Coronary artery (tissue), 2 donors: ENCODE measurements around the gene PGLYRP1.

ENCODE experiments used
- DNase-seq: peaks from one replicate; pipeline ENCODE4 v3.0.0-alpha.2; 2017; ENCODE audit warnings: low spot score
- H3K27ac ChIP-seq, 2 donors: fragments of 200-600 bp; sonication (generic); one replicate each; pipeline ENCODE4 v1.5.1; 2016 to 2019
- H3K4me3 ChIP-seq: fragments of 200-600 bp; sonication (generic); 2 replicates; pipeline ENCODE4 v1.5.1; 2016; ENCODE audit warnings: mild to moderate bottlenecking, moderate library complexity
- TF ChIP-seq, protein P1 (sequence below): fragments of 200-600 bp; sonication (generic); IDR thresholded peaks from one replicate; pipeline ENCODE4 v1.5.1; 2019; ENCODE audit warnings: antibody characterized with exemption

The PGLYRP1 gene

DNA sequence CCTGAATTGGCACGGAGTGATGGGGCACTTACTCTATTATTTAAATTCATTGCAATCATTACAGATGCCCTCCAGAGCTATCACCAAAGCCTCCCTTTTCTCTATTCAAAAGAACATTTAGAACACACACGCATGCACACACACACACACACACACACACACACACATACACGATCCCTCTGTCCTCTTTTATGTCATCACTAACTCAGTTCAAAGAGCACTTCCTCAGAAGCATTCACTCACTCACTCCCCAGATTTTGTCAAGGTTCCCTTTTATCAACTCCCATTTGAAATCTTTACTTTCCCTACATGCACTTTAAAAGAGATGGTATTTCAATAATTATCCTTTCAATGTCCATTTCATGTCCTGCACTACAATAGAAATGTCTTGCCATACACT is 40.3 kb upstream of the PGLYRP1 start:
- DNase-seq, result no peak
- Histone ChIP-seq H3K27ac (no peak overlapping the region), H3K4me3 (no peak overlapping the region)
- TF ChIP-seq, protein P1, sequence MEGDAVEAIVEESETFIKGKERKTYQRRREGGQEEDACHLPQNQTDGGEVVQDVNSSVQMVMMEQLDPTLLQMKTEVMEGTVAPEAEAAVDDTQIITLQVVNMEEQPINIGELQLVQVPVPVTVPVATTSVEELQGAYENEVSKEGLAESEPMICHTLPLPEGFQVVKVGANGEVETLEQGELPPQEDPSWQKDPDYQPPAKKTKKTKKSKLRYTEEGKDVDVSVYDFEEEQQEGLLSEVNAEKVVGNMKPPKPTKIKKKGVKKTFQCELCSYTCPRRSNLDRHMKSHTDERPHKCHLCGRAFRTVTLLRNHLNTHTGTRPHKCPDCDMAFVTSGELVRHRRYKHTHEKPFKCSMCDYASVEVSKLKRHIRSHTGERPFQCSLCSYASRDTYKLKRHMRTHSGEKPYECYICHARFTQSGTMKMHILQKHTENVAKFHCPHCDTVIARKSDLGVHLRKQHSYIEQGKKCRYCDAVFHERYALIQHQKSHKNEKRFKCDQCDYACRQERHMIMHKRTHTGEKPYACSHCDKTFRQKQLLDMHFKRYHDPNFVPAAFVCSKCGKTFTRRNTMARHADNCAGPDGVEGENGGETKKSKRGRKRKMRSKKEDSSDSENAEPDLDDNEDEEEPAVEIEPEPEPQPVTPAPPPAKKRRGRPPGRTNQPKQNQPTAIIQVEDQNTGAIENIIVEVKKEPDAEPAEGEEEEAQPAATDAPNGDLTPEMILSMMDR, result no peak

DNA sequence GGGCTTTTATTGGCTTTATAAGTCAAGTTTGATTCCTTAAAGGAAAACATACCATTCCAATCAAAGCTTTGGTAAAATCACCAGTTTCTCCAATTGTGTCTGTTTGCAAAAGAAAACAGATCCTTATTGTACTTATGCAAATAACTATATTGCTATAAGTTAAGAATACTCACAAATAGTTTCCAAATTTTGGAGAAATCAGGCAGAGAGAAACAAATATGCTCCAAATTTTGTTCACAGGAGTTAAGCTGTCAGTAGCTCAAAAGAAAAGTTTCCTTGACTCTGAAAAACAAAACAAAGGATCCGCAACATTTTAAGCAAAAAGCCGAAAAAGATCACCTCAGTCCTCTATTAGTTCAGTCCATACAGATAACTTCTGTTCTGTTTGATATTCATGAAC is 37.2 kb upstream of the PGLYRP1 start:
- no peak for DNase-seq
- H3K4me3 ChIP-seq, result no peak overlapping the region
- H3K27ac ChIP-seq, result no peak overlapping the region
- TF ChIP-seq, protein P1, result no peak

DNA sequence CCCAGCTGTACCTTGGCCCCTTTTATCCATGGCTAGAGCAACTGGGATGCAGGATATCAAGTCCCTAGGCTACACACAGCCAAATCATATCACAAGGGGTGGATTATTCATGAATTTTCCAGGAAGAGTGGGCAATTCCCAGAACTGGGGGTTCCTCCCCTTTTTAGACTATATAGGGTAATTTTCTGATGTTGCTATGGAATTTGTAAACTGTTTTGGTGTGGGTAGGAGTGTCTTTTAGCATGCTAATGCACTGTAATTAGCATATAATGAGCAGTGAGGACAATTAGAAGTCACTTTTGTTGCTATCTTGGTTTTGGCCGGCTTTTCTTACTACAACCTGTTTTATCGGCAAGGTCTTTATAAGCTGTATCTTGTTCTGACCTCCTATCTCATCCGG is 35.9 kb upstream of the PGLYRP1 start:
- DNase-seq, result no peak
- TF ChIP-seq, protein P1, result no peak
- H3K4me3 ChIP-seq, result no peak overlapping the region
- no peak overlapping the region for H3K27ac ChIP-seq

DNA sequence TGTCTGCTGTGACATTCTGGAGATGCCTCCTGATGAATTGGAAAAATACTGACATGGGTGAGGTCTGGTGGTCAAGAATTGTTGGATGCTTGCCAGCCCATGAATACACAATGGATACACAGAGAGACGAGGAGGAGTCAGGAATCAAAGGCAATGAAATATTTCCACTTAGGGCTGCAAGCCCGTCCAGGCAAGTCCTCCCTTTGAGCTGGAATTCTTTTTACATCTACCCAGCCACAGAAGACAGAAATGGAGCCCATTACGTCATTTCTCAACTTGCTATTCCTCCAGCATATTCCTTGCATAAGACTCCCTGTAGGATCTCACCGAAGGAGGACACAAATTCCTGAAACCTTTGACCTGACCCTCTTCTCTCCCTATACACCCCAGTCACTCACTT is 33.7 kb upstream of the PGLYRP1 start:
- DNase-seq, result no peak
- TF ChIP-seq, protein P1, result no peak
- no peak overlapping the region for H3K27ac ChIP-seq
- no peak overlapping the region for H3K4me3 ChIP-seq

DNA sequence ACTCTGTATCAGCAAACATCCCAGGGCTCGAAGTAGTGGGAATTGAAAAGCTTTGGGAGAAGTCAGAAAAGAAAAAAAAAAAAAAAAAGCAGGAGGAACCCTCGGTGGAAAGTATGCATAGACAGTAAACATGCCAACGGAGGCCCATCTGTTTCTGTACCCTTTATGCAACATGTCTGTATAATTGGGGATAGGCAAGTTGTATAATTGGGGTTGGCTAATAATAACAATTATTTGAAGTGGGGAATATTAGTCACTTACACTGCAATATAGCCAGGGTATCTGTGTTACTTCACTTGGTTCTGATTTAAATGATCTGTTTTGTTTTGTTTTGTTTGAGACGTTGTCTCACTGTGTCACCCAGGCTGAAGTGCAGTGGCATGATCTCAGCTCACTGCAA is 30.0 kb upstream of the PGLYRP1 start:
- Histone ChIP-seq H3K4me3 (no peak overlapping the region), H3K27ac (no peak overlapping the region)
- no peak for DNase-seq
- TF ChIP-seq, protein P1, result no peak

DNA sequence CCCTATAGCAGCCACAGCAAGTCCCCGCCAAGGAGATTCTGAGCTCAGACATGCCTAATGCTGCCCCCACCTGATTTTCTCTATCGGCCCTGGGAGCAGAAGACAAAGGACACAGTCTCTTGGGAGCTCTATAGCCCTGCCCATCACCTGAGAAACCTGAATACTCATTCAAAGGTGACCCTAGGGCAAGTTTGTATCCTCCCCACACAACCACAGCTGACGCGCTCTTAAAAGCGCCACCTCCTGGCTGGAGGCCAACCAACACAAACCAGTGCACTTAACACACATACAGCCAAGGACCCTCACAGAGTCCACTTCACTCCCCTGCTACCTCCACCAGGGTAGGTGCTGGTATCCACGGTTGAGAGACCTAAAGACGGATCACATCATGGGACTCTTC is 26.7 kb upstream of the PGLYRP1 start:
- TF ChIP-seq, protein P1, result no peak
- no peak overlapping the region for H3K27ac ChIP-seq
- no peak for DNase-seq
- no peak overlapping the region for H3K4me3 ChIP-seq

DNA sequence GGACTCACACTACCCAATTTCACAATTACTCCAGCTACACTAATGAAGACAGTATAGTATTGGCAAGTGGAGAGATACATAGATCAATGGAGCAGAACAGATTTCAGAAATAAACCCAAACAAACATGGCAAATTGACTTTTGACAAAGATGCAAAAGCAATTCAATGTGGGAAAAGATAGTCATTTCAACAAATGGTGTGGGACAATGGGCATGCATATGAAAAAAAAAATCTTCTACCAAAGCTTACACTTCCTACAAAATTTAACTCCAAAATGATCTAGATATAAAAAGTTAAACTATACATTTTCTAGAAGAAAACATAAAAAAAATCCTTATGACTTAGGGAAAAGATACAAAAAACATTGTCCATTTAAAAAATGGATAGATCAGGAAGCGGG is 20.7 kb upstream of the PGLYRP1 start:
- H3K27ac ChIP-seq, result no peak overlapping the region
- no peak for DNase-seq
- TF ChIP-seq, protein P1, result no peak
- H3K4me3 ChIP-seq, result no peak overlapping the region
